NCI-H2171 (cell line): ENCODE measurements around the gene MSANTD1.

Experiments
- DNase-seq: peaks from one replicate; lab custom pipeline; 2025; lab: John Stamatoyannopoulos, UW

Gene MSANTD1

GRCh38 chr4:3217266-3217665, 31.7 kb upstream of the MSANTD1 start:
- no peak for DNase-seq

DNA sequence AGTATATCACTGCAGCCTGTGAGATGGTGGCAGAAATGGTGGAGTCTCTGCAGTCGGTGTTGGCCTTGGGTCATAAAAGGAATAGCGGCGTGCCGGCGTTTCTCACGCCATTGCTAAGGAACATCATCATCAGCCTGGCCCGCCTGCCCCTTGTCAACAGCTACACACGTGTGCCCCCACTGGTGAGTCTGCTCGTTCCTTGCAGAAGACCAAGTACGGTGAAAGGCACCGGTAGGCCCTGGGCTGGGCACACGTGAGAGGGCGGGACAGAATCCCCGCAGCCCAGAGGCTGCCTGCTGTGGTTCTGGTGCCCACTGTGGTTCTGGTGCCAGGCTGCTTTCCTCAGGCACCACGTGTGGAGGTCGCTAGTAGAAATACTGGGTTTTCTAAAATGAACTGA, 31.2 kb upstream of the MSANTD1 start:
- no peak for DNase-seq

- DNase-seq: no peak
These were observed 29.9 kb upstream of the MSANTD1 start for GRCh38 chr4:3218824-3219760.

- no peak for DNase-seq
These were observed 29.0 kb upstream of the MSANTD1 start for GRCh38 chr4:3219761-3220475.

DNA sequence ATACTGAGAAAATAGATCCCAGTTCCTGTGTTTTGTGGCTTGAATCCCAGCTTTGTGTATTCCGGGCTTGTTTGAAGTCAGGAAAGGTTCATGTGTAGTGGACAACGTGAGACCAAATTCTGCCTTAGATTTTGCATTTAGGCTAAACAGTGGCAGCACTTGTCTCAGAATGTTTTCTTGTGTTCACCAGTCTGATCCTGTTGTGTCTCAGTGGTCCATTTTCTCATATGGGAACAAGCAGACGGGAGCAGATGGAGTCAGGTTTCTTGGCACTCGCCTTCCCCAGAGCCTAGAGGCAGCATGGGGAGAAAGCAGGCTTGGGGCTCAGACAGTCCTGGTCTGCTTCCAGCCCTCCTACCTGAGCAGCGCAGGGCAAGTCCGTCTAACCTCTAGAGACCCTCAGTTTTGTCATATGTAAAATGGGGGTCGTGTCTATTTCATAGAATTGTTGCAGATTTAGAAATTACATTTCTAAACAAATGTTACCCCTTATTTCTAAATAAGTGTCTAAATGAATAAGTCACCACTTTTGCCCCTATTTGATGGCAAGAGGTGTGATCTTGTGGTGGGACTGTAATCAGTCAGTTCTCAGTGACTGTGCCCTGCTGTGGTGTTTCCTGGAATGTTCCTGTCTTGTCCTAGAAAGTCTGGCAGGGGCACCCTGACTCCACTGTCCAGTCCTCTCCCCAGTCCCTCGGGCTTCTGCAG, 28.3 kb upstream of the MSANTD1 start:
- DNase-seq: no peak

- no peak for DNase-seq
These were observed 27.8 kb upstream of the MSANTD1 start for GRCh38 chr4:3221184-3221494.

DNA sequence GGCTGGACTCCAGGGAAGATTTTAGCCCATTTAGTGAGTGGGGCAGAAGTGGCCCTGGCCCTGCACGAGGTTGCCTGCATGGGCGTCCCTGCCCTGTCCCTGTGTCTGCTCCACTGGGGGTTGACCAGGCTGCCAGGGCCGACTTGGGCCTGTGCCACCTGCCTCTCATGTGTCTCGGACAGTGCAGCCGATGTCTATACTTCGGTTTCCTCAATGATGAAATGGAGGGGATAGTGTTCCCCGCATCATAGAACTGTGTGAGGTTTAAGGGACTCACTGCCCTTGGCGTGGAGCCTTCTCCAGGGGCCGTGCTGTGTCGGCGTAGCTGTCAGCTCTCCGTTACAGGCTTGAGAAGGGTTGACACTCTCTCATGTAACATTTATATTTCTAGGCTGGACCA, 27.0 kb upstream of the MSANTD1 start:
- DNase-seq: no peak

DNA sequence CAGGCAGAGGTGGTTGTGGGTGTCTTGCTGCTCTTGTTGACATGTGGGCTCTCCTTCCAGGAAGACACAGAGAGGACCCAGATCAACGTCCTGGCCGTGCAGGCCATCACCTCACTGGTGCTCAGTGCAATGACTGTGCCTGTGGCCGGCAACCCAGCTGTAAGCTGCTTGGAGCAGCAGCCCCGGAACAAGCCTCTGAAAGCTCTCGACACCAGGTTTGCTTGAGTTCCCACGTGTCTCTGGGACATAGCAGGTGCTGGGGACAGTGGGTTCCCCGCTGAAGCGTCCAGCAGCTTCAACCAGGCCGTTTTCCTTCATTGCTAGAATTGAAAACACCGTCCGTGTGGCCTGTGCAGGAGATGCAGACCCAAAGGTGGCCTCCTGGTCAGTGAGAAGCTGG, 25.6 kb upstream of the MSANTD1 start:
- DNase-seq: no peak

DNA sequence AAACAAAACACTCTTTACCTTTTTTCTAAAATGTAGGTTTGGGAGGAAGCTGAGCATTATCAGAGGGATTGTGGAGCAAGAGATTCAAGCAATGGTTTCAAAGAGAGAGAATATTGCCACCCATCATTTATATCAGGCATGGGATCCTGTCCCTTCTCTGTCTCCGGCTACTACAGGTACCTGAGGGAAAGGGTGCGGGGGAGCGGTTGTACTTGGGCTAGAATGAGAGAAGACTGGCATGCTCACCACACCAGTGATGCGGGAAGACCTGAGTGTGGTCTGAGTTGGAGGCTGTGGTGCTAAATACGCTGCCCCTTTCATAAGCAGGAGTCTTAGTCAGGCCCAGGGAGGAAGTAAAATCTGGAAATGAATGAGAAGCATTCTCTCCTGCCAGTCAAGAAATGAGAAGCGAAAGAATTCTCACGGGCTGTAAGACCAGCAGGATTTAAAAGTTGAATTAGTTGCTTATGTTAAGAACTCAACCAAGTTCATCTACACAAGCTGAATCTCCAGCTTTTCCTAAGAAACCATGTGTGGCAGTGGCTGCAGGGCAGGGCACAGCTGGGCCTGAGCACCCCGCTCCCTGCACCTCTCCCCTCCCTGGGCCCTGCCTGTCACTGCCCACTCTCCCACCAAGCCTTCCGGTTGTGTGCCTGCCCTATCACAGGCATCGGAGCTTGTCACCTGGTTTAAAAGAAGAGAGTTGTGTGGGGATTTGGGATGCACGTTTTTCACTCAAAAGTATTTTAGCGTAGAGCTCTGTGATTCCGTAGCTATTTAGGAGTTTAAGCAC, 24.8 kb upstream of the MSANTD1 start:
- DNase-seq: no peak

DNA sequence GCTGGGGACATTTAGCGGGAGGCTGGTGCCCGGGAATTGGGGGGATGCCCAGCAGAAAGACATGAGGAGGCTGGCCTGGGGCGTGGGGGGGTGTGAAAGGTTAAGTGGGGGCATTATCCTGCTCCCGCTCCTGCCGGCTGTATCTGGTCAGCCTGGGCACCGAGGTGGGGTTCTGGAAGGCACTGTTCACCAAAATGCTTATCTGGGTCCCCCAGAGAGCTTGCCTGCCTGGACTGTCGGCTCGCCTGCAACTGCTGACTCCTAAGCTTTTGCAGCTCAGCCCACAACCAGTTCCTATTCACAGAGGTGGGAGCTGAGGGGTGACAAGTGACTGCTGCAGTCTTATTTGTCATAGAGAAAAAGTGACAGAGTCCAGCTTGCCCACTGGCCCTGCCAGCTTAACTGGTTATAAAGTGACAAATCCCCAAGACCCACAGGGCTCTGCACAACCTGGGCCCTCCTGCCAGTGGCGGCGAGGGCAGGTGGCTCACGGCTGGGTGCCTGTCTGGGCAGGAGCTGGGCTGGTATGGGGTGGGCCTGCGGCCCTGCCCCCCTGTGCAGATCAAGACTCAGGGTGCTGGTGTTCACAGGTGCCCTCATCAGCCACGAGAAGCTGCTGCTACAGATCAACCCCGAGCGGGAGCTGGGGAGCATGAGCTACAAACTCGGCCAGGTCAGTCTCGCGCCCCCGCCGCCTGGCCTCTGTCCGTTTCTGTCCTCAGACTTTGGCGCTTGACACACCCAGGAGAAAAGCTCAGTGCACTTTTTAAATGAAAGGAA, 23.7 kb upstream of the MSANTD1 start:
- no peak for DNase-seq

DNA sequence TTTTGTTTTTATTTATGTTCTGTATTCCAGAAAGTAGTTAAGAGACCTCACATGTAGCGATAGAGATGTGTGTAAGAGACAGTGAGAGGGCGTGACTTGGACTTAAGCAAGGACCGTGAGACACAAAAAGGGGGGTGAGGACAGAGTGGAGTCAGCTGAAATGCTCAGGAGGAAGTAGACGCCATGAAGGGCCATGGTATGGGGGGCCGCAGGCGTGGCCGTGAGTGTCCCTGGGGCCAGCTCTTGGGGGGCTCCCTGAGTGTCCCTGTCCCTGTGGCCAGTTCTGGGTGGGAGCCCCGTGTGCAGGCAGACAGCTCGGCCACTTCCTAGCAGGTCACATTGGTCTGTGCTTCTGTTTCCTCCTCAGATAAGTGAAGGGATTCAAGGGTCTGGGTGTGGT, 23.0 kb upstream of the MSANTD1 start:
- no peak for DNase-seq

DNA sequence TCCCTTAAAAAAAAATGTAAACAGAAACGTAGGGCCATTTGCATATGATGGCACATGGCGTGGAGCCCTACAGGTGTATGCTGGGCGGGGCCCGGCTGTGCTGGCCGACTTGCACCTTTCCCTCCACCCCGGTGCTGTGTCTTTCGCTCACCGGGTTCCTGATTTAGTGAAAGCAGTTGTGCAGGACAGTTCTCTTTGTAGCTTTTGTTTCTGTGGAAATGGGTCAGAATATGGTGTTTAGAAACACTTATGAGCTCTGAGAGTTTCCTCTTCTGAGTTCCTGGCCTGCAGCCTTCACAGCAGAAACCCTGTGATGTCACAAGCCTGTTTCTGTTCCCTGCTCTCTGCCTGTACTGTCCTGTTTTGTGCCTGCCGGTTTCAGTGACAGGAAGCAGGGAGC, 22.5 kb upstream of the MSANTD1 start:
- no peak for DNase-seq

GRCh38 chr4:3226944-3227343, 22.0 kb upstream of the MSANTD1 start:
- no peak for DNase-seq

DNA sequence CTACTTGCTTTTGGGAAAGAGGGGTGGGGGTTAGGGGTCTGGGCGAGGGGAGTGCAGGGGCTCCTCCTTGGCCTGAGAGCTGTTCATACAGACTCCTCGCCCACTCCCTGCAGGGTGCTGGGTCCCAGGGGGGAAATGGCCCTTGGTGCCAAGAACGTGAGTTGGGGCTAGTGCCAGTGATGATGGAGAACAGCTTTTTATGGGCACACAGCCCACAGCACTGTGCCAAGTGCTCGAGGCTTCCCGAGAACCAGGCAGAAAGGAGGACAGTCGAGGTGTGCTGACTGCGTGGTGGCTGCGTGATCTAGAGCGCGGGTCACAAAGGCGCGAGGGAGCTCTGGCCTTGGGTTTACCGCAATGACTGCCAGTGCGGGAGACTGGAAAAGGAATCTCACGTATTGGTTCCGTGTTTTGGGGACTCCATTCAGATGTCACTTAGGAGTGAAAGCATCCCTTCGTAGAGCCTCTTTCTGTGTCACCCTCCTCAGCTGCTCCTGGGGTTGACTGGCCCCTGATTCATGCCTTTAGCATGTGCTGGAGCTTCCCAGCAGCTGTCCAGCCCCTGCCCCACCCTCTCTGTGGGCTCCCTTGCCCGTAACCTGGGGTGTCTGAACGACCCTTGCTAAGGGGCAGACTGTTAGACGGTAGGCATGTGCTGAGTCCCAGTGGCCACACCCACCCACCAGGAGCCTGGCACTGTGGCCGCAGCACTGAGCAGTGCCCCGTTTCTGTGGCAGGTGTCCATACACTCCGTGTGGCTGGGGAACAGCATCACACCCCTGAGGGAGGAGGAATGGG, 20.9 kb upstream of the MSANTD1 start:
- no peak for DNase-seq

DNA sequence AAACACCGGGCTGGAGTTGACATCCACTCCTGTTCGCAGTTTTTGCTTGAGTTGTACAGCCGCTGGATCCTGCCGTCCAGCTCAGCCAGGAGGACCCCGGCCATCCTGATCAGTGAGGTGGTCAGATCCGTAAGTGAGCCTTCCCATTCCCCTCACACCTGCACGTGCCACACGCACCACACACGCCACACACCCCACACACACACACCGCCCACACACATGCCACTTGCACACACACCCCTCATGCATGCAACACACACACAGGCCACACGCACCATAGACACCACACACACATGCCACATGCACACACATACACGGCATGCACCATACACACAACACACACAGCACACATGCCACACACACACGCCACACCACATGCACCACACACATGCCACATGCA, 20.1 kb upstream of the MSANTD1 start:
- no peak for DNase-seq

DNA sequence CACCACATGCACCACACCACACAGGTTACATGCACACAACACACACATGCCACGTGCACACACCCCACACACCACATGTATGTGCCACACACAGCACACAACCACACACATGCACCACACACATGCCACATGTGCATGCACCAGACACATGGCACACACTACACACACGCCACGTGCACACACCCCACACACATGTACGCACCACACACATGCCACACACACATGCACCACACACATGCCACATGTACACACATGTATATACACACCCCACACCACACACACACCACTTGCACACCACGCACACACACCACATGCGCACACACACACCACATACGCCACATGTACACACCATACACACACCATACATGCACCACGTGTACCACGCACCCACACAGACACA, 19.6 kb upstream of the MSANTD1 start:
- DNase-seq: no peak

DNA sequence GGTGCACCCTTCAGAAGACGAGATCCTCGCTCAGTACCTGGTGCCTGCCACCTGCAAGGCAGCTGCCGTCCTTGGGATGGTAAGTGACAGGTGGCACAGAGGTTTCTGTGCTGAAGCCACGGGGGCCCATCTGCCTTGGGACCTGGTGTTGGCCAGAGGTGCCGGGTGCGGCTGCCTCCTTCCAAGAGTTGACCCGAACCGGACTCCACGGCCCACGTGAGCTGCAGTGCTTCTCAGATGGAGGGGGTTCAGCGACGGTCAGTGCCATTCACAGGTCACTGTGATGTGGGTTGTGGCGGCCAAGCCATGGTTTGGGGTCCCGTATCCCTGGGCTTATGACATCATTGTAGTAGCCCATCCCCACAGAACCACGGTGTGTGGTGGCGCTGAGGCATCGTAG, 19.0 kb upstream of the MSANTD1 start:
- DNase-seq: no peak

- no peak for DNase-seq
These were observed 17.5 kb upstream of the MSANTD1 start for GRCh38 chr4:3231471-3231870.

DNA sequence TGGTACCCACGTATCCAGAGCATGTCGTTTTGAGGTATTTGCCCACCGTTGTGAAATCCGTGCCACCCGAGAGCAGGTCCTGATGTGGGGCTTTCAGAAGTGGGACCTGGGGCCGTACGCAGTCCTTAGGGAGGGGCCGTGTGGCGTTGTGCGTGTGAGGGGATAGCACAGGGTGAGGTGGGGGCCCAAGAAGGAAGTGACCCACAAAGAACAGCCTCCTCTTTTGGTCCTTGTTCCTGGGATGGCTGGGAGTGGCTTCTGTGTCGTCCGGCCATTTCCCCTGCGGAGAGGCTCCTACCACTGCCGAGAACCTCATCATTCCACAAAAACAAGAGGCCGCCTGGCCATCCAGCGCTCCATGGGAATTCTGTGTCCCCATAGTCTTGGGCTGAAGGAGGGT, 17.0 kb upstream of the MSANTD1 start:
- DNase-seq: no peak

DNA sequence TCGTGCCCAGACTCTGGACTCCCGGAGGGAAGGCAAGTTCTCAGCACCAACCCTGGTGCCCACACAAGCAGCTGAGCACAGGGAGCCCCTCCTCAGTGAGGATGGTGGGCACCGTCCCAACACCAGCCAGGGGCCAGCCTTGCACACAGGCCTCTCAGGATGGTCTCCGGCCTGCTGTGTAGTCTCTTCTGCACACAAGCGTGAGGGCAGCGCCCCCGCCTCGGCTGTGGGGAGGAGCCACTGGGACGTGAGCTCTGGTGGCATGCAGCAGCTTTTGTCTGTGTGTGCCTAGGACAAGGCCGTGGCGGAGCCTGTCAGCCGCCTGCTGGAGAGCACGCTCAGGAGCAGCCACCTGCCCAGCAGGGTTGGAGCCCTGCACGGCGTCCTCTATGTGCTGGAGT, 16.1 kb upstream of the MSANTD1 start:
- no peak for DNase-seq
